ENCODE data around the gene KNDC1. TPM values are rescaled to one million over a fixed set of nuclear protein-coding genes. Genes with fewer than 3 reads are reported as not detected.

KNDC1 gene
- polyA plus RNA-seq, 1 donor from 2014 or later: 4.3 TPM

GRCh38 chr10:133123050-133123745 lies 36.8 kb upstream of the KNDC1 start:
- Histone ChIP-seq H3K9ac (ENCODE audit: low read length) (no peak overlapping the region), H3K9me3 (ENCODE audit: low read length) (peaks cover 9% of the 10 kb centered on the region), H3K27ac (ENCODE audit: low read length) (no peak overlapping the region), H3K9me2 (ENCODE audit: insufficient read depth, low read length) (no peaks in the 10 kb centered on the region), H3K36me3 (ENCODE audit: insufficient read depth, low read length) (no peaks in the 10 kb centered on the region), H3K27me3 (ENCODE audit: insufficient read depth, low read depth, low read length) (no peaks in the 10 kb centered on the region), H3K4me2 (ENCODE audit: low read length) (no peak overlapping the region), H3K79me2 (replicated peaks; ENCODE audit: insufficient read depth, low read length) (no peaks in the 10 kb centered on the region), H2AFZ (ENCODE audit: low read depth, low read length) (no peak overlapping the region), H4K20me1 (ENCODE audit: insufficient read depth) (no peaks in the 10 kb centered on the region), H3F3A (ENCODE audit: insufficient read depth, low read length, poor library complexity, severe bottlenecking) (no peaks in the 10 kb centered on the region), H3K4me3 (ENCODE audit: low read length) (no peak overlapping the region)
- TF ChIP-seq CTCF (IDR thresholded peaks at IDR 0.05; ENCODE audit: poor library complexity, severe bottlenecking): no peak

- Histone ChIP-seq H3K27me3 (ENCODE audit: insufficient read depth, low read depth, low read length) (no peaks in the 10 kb centered on the region), H3K4me2 (ENCODE audit: low read length) (no peak overlapping the region), H3F3A (ENCODE audit: insufficient read depth, low read length, poor library complexity, severe bottlenecking) (no peaks in the 10 kb centered on the region), H3K27ac (ENCODE audit: low read length) (no peak overlapping the region), H3K36me3 (ENCODE audit: insufficient read depth, low read length) (no peaks in the 10 kb centered on the region), H3K79me2 (replicated peaks; ENCODE audit: insufficient read depth, low read length) (no peaks in the 10 kb centered on the region), H4K20me1 (ENCODE audit: insufficient read depth) (no peaks in the 10 kb centered on the region), H3K9me3 (ENCODE audit: low read length) (peaks cover 6% of the 10 kb centered on the region), H2AFZ (ENCODE audit: low read depth, low read length) (no peak overlapping the region), H3K9ac (ENCODE audit: low read length) (no peak overlapping the region), H3K9me2 (ENCODE audit: insufficient read depth, low read length) (no peaks in the 10 kb centered on the region), H3K4me3 (ENCODE audit: low read length) (no peak overlapping the region)
- no peak for TF ChIP-seq CTCF (IDR thresholded peaks at IDR 0.05; ENCODE audit: poor library complexity, severe bottlenecking)
- TF ChIP-seq POLR2AphosphoS5 (IDR thresholded peaks at IDR 0.05): no peak
- TF ChIP-seq EP300 (conservative IDR thresholded peaks at IDR 0.05; ENCODE audit: poor library complexity, severe bottlenecking): no peak
- TF ChIP-seq SMC3 (conservative IDR thresholded peaks at IDR 0.05; ENCODE audit: poor library complexity): no peak
- TF ChIP-seq REST (IDR thresholded peaks at IDR 0.05; ENCODE audit: borderline replicate concordance): no peak
- no peak for TF ChIP-seq TAF1 (IDR thresholded peaks at IDR 0.05; ENCODE audit: low read depth)
- no peak for TF ChIP-seq EZH2 (IDR thresholded peaks at IDR 0.05; ENCODE audit: borderline replicate concordance, insufficient read depth, low read length, poor library complexity, severe bottlenecking)
- no peak for TF ChIP-seq MXI1 (conservative IDR thresholded peaks at IDR 0.05; ENCODE audit: poor library complexity, severe bottlenecking)
These were observed 36.2 kb upstream of the KNDC1 start for GRCh38 chr10:133123746-133124356.
